ENCODE measurements around the gene TMPRSS13. TPM values are rescaled to one million over a fixed set of nuclear protein-coding genes. Genes with fewer than 3 reads are reported as not detected.
A peak's percentile ranks its signal among the peaks of the same experiment; 100 is the strongest.
"Not testable (repeated sequence)": the region's sequence is repeated elsewhere in the genome, so short reads cannot be mapped to it uniquely, and the experiment has no call there.

TMPRSS13 gene
- polyA plus RNA-seq (ENCODE audit: insufficient read depth in 1 of 5, insufficient read length in 5 of 5, low replicate concordance in 1 of 5): 10 to 100 TPM in 2 of 5 donors, 1 to 10 TPM in 3; 7.9 to 11.7 (median 9.4) TPM
- long read RNA-seq, donor 1, partial matches to known transcripts: 0 of 1 reads
- long read RNA-seq, donor 1, other reads (novel, unspliced or antisense): 0 of 1 reads
- long read RNA-seq, donor 2: 0 reads
- long read RNA-seq, donor 3: 0 reads
- long read RNA-seq, donor 4, partial matches to known transcripts: 0 of 2 reads
- long read RNA-seq, donor 4, other reads (novel, unspliced or antisense): 0 of 2 reads
- long read RNA-seq, donor 5, partial matches to known transcripts: 0 of 1 reads
- long read RNA-seq, donor 5, other reads (novel, unspliced or antisense): 0 of 1 reads
- long read RNA-seq, donor 6: 0 reads
- long read RNA-seq, donor 7: 0 reads
- long read RNA-seq, donor 8: 0 reads

DNA sequence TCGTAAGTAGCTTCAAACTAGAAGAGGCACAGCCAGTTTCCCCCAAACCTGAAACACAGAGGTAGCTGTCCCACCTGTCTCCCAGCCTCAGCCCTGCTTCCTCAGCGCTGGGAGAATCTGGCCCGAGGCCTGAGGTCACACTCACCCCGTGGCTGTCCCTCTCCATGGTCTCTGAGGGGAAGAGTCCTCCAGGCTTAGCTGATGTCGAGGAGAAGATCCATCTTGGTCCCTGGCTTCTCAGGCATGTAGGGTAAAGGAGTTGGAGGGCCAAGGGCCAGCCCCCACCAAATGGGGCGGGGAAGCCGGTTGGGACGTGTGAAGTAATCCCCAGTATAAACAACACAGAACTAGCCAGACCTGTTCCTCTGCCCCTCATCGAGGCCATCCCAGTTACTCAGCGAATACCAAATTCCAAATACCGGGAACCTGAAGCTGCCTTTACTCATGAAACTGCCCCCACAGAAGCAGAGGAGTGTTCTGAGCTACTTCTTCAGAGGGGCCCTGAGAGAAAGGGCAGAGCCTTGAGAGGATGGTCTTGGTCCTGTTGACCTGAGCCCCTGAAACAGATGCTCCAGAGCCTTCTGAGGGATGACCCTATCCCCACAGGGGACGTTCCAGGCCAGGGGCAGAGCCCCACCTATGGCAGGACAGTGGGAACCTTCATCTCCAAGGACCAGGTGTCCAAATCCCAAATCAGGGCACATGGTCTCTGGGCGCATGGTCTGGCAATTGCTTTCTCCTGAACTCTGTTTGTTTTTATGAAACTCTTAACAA, at the start of gene TMPRSS13:
TSS of gene TMPRSS13 (minus strand) at position 261 of the 774 bp plus-strand sequence. CDS start at position 166, 95 bp downstream.
- peak; percentile 59 to 60 for DNase-seq

DNA sequence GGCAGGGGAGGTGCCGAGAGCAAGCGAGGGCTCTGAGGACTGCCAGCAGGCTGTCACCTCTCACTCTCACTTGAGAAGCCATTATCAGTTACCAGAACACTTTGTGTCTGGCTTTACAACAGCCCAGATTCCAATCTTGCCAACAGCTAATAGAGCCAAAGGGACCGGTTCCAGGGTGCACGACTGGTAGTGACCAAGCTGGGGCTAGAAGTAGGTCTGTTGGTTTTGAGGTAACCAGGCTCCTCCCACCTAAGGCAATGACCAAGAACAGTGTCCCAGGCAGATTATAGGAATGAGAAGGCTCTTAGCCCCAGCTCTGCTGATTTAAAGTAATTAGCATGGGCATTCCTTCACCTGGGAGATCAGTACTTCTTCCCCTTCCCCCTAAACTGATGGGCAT, 49.8 kb upstream of the TMPRSS13 start:
- DNase-seq: no peak

DNA sequence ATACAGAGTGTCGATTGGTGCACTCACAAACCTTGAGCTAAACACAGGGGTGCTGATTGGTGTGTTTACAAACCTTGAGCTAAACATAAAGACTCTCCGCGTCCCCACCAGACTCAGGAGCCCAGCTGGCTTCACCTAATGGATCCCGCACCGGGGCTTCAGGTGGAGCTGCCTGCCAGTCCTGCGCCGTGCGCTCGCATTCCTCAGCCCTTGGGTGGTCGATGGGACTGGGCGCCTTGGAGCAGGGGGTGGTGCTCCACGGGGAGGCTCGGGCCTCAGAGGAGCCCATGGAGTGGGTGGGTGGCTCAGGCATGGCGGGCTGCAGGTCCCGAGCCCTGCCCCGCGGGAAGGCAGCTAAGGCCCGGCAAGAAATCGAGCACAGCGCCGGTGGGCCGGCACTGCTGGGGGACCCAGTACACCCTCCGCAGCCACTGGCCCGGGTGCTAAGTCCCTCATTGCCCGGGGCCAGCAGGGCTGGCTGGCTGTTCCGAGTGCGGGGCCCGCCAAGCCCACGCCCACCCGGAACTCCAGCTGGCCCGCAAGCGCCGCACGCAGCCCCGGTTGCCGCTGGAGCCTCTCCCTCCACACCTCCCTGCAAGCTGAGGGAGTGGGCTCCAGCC, 49.2 kb upstream of the TMPRSS13 start:
- not testable (repeated sequence) for DNase-seq

GRCh38 chr11:117977612-117978264, 48.5 kb upstream of the TMPRSS13 start:
- DNase-seq: not testable (repeated sequence)

- no peak for DNase-seq
Observed at GRCh38 chr11:117977029-117977428, 47.8 kb upstream of the TMPRSS13 start.

- DNase-seq: no peak
Observed at GRCh38 chr11:117976445-117976844, 47.2 kb upstream of the TMPRSS13 start.

GRCh38 chr11:117973503-117973860, 44.3 kb upstream of the TMPRSS13 start:
- DNase-seq: no peak

GRCh38 chr11:117972629-117973502, 43.7 kb upstream of the TMPRSS13 start:
- DNase-seq: peak; percentile 31 to 42

- DNase-seq: no peak
Observed at GRCh38 chr11:117972044-117972443, 42.8 kb upstream of the TMPRSS13 start.

DNA sequence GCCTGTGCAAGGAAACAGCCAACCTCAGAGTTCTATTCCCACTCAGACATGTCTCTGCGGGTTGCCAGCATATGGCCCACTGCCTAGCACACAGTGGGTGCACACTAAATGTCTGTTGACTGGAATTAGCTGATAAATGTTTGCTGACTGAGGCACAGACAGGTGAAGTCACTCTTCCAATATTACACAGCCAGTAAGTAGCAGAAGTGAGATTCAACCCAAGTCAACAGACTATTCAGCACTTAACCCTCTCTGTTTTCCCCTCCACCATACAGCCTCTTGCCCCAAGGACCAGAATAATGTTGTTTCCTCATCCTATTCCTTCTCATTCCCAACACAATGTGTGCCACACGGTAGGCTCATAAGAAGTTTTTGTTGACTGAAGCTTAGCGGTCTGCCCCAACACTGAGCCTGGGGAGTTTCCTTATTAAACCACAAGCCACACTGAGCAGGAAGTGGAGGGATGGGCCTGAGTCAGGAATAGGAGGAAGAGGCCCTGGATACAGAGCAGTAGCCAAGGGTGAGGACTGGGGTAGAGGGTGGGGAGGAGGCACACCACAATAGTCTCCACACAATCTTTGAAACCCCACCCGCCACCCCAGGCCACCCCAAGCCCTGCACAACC, 41.3 kb upstream of the TMPRSS13 start:
- no peak for DNase-seq

DNA sequence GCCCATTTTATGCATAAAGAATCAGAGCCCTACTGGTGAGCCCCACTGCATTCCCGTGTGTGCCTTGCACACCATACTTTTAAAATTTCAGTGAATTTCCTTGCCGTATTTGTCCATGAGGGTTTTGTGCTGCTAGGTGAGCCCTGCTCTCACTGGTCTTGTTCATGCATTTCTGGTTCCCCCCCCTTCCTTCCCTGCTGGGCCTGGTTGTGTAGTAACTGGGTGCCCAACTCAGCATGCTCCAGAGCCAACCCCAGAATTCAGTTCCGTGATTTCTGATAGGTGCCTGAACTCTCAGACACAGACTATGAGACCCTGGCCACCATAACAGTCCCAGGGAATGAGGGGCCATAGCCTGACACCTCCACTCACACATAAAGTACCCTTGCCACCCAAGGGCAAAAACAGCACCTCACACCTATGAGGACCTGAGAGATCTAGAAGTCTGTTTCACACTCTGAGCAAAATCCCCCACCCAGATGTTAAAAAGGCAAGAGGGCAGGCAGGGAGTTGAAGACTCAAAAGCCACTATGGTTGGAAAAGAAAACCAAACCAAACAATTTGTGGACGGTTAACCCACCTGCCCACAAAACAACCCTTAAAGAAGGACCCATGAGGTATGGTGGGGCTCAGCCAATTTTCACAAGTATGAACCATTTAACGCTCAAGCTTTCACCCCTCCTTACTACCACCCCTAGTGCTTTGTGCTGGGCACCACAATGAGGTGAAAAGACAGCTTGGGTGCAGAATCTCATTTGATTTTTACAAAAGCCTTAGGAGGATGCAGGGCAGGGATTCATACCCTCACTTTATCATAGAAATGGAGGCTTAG, 40.2 kb upstream of the TMPRSS13 start:
- no peak for DNase-seq

- no peak for DNase-seq
Observed at GRCh38 chr11:117966908-117967307, 37.7 kb upstream of the TMPRSS13 start.

GRCh38 chr11:117962826-117963225, 33.6 kb upstream of the TMPRSS13 start:
- DNase-seq: no peak

DNA sequence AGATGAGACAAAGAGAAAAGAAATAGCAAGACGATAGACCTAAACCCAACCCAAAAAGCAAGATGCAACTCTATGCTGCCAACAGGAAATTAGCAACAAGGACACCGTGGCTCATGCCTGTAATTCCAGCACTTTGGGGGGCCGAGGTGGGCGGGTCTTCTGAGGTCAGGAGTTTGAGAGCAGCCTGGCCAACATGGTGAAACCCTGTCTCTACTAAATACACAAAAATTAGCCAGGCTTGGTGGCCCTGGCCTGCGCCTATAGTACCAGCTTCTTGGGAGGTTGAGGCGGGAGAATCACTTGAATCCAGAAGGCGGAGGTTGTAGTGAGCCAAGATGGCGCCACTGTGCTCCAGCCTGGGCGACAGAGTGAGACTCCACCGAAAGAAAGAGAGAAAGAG, 32.7 kb upstream of the TMPRSS13 start:
- DNase-seq: no peak

DNA sequence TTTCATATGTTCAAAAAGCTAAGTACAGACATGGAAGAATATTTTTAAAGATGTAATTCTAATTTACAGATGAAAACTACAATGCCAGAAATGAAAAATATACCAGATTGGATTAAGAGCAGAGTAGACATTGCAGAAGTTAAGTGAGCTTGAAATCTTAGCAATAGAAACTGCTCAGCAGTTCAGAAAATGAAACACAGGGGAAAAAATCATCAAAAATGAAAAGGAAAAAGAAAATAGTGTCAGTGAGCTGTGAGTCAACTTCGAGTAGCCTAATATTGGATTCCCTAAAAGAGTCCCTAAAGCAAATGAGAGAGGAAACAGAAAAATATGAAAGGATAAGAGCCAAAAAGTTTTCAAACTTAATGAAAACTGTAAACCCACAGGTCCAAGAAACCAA, 31.2 kb upstream of the TMPRSS13 start:
- no peak for DNase-seq

DNA sequence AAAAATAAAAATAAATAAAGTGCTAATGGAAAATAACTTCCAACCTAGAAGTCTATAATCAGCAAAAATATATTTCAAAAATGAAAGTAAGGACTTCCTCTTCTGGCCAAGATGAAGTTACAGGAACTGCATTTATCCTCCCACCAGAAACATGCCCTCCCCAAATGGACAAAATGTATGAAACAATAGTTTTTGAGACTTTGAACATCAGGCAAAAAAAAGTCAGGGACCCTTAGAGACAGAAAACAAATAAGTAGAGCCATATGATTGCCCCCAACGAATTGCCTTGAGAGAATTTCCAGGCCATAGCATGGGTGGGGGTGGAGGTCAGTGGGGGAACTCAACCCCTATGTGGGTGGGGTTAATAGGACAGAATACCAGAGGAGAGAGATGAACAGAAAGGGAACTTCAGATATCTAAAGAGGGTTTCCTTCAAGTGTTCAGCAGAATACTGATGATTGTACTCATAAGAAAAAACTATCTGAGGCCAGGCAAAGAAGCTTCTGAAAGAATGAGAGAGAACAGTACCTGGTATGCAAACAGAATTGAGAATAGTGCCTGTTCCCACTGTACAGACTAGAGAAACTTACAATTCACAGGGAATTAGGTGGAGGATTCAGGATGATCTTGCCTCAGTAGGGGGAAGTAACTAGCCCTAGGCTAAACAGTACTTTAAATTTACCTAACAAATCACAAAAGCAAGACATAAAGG, 30.4 kb upstream of the TMPRSS13 start:
- no peak for DNase-seq

DNA sequence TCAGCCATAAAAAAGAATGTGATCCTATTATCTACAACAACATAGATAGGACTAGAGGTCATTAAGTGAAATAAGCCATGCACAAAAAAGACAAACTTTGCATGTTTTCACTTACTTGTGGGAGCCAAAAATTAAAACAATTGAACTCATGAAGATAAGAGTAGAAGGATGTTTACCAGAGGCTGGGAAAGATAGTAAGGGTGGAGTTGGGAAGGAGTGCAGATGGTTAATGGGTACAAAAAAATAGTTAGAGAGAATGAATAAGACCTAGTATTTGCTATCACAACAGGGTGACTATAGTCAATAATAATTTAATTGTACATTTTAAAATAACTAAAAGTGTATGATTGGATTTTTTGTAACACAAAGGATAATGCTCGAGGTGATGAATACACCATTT, 29.7 kb upstream of the TMPRSS13 start:
- DNase-seq: no peak

- DNase-seq: no peak
Observed at GRCh38 chr11:117953024-117953671, 23.9 kb upstream of the TMPRSS13 start.

Data from right lung (tissue), 10 donors.